D341Med (cell line): ENCODE measurements around the gene IFNA16.
"Not testable (repeated sequence)": the region's sequence is repeated elsewhere in the genome, so short reads cannot be mapped to it uniquely, and the experiment has no call there.

Experiments
- DNase-seq: peaks from one replicate; pipeline ENCODE4 v3.0.0; 2012; ENCODE audit warnings: low spot score

The IFNA16 gene

GRCh38 chr9:21217211-21217610 lies at the start of gene IFNA16:
TSS of gene IFNA16 (minus strand) at chr9:21217311. CDS start at chr9:21217305, 6 bp downstream.
- DNase-seq: not testable (repeated sequence)

GRCh38 chr9:21265421-21266189 lies 48.5 kb upstream of the IFNA16 start:
- no peak for DNase-seq

GRCh38 chr9:21255538-21256212 lies 38.6 kb upstream of the IFNA16 start:
- DNase-seq: no peak

GRCh38 chr9:21252721-21253547 lies 35.8 kb upstream of the IFNA16 start:
- DNase-seq: peak; percentile 39

- DNase-seq: no peak
Observed at GRCh38 chr9:21251638-21252037, 34.5 kb upstream of the IFNA16 start.

- DNase-seq: no peak
Observed at GRCh38 chr9:21251190-21251589, 34.1 kb upstream of the IFNA16 start.

- no peak for DNase-seq
Observed at GRCh38 chr9:21244836-21245235, 27.7 kb upstream of the IFNA16 start.

GRCh38 chr9:21239911-21240310 lies 22.8 kb upstream of the IFNA16 start, which contains the start of gene IFNA14:
TSS of gene IFNA14 (minus strand) at chr9:21240005. CDS start at chr9:21239935, 70 bp downstream.
- no peak for DNase-seq

GRCh38 chr9:21236360-21236714 lies 19.2 kb upstream of the IFNA16 start:
- DNase-seq: not testable (repeated sequence)

GRCh38 chr9:21235468-21236359 lies 18.6 kb upstream of the IFNA16 start:
- DNase-seq: peak; percentile 49

GRCh38 chr9:21234153-21234687 lies 17.1 kb upstream of the IFNA16 start:
- DNase-seq: no peak

- no peak for DNase-seq
Observed at GRCh38 chr9:21233258-21233657, 16.1 kb upstream of the IFNA16 start.

- no peak for DNase-seq
Observed at GRCh38 chr9:21228122-21228521, 11.0 kb upstream of the IFNA16 start, which contains the start of gene IFNA17. TSS of gene IFNA17 (minus strand) at chr9:21228222. CDS start at chr9:21228173, 49 bp downstream.

GRCh38 chr9:21213411-21214326 lies 3.4 kb downstream of the IFNA16 start:
- not testable (repeated sequence) for DNase-seq

GRCh38 chr9:21212160-21212559 lies 5.0 kb downstream of the IFNA16 start:
- not testable (repeated sequence) for DNase-seq

- not testable (repeated sequence) for DNase-seq
Observed at GRCh38 chr9:21210782-21211181, 6.3 kb downstream of the IFNA16 start.

GRCh38 chr9:21210311-21210710 lies 6.8 kb downstream of the IFNA16 start:
- DNase-seq: no peak

GRCh38 chr9:21207043-21207442 lies 10.1 kb downstream of the IFNA16 start, which contains the start of gene IFNA10:
TSS of gene IFNA10 (minus strand) at chr9:21207143. CDS start at chr9:21207097, 46 bp downstream.
- not testable (repeated sequence) for DNase-seq

- no peak for DNase-seq
Observed at GRCh38 chr9:21205204-21205603, 11.9 kb downstream of the IFNA16 start.

- DNase-seq: not testable (repeated sequence)
Observed at GRCh38 chr9:21202105-21202504, 15.0 kb downstream of the IFNA16 start, which contains the start of gene IFNA7. TSS of gene IFNA7 (minus strand) at chr9:21202205. CDS start at chr9:21202165, 40 bp downstream.
